SKM-1 (cell line): Measurements from ENCODE around the gene AASDH.
A peak's percentile ranks its signal among the peaks of the same experiment; 100 is the strongest.

Source experiments
- DNase-seq: peaks from one replicate; lab custom pipeline; 2025; ENCODE audit not compliant: unreplicated experiment; lab: John Stamatoyannopoulos, UW

Gene AASDH

GRCh38 chr4:56318555-56318954 lies 68.7 kb downstream of the AASDH start:
- no peak for DNase-seq

GRCh38 chr4:56317749-56318148 lies 69.5 kb downstream of the AASDH start:
- no peak for DNase-seq

GRCh38 chr4:56316011-56316650 lies 71.2 kb downstream of the AASDH start:
- DNase-seq, result no peak

GRCh38 chr4:56315543-56315942 lies 71.7 kb downstream of the AASDH start:
- DNase-seq, result no peak

GRCh38 chr4:56315041-56315440 lies 72.2 kb downstream of the AASDH start:
- no peak for DNase-seq

GRCh38 chr4:56314207-56314915 lies 72.9 kb downstream of the AASDH start:
- no peak for DNase-seq

GRCh38 chr4:56313132-56313531 lies 74.2 kb downstream of the AASDH start:
- DNase-seq, result no peak

- no peak for DNase-seq
These were observed 75.9 kb downstream of the AASDH start for GRCh38 chr4:56311299-56311975.

GRCh38 chr4:56310401-56311125 lies 76.7 kb downstream of the AASDH start:
- no peak for DNase-seq

- DNase-seq, result no peak
These were observed 78.9 kb downstream of the AASDH start for GRCh38 chr4:56308384-56308783.

GRCh38 chr4:56307423-56307822 lies 79.9 kb downstream of the AASDH start:
- no peak for DNase-seq

GRCh38 chr4:56305390-56305789 lies 81.9 kb downstream of the AASDH start:
- DNase-seq, result no peak

- DNase-seq, result no peak
These were observed 83.4 kb downstream of the AASDH start for GRCh38 chr4:56303921-56304320.

GRCh38 chr4:56302760-56303159 lies 84.5 kb downstream of the AASDH start:
- DNase-seq, result no peak

GRCh38 chr4:56301997-56302496 lies 85.2 kb downstream of the AASDH start:
- no peak for DNase-seq

GRCh38 chr4:56301181-56301996 lies 85.9 kb downstream of the AASDH start:
- peak; percentile 22 for DNase-seq

- DNase-seq, result no peak
These were observed 89.1 kb downstream of the AASDH start for GRCh38 chr4:56298236-56298635.

- no peak for DNase-seq
These were observed 89.5 kb downstream of the AASDH start for GRCh38 chr4:56297776-56298175.

GRCh38 chr4:56296526-56296925 lies 90.8 kb downstream of the AASDH start:
- DNase-seq, result no peak

GRCh38 chr4:56293121-56293520 lies 94.2 kb downstream of the AASDH start:
- DNase-seq, result no peak

- DNase-seq, result no peak
These were observed 97.4 kb downstream of the AASDH start for GRCh38 chr4:56289934-56290333.
